ENCODE data around the gene TTC28.
"Not testable (repeated sequence)": the region's sequence is repeated elsewhere in the genome, so short reads cannot be mapped to it uniquely, and the experiment has no call there.

Gene TTC28

GRCh38 chr22:28207281-28208030, 472.2 kb downstream of the TTC28 start:
- no peak for TF ChIP-seq SUZ12 (IDR thresholded peaks at IDR 0.05; ENCODE audit: extremely low read depth, insufficient read depth, insufficient read length)
- TF ChIP-seq YY1 (IDR thresholded peaks at IDR 0.05; ENCODE audit: insufficient read depth, insufficient read length) = no peak
- no peak for TF ChIP-seq ZNF274 (IDR thresholded peaks at IDR 0.05; ENCODE audit: low read depth, low read length)
- no peak overlapping the region for H3K9ac ChIP-seq (ENCODE audit: insufficient read length, low read depth)
- no peaks in the 10 kb centered on the region for H3K4me1 ChIP-seq (ENCODE audit: insufficient read depth, insufficient read length)
- no peak overlapping the region for H3K4me3 ChIP-seq (ENCODE audit: insufficient read length, low read depth)
- no peaks in the 10 kb centered on the region for H3K27me3 ChIP-seq (ENCODE audit: insufficient read depth, insufficient read length)
- no peaks in the 10 kb centered on the region for H3K36me3 ChIP-seq (ENCODE audit: insufficient read depth, insufficient read length, low read length)
- H3K9me3 ChIP-seq (ENCODE audit: insufficient read depth, low read length) = no peaks in the 10 kb centered on the region
- DNase-seq (ENCODE audit: low read depth, low spot score) = no peak

GRCh38 chr22:28205926-28206325, 473.7 kb downstream of the TTC28 start:
- Histone ChIP-seq H3K4me3 (ENCODE audit: insufficient read length, low read depth) (no peak overlapping the region), H3K4me1 (ENCODE audit: insufficient read depth, insufficient read length) (no peaks in the 10 kb centered on the region), H3K9ac (ENCODE audit: insufficient read length, low read depth) (no peak overlapping the region), H3K9me3 (ENCODE audit: insufficient read depth, low read length) (no peaks in the 10 kb centered on the region), H3K27me3 (ENCODE audit: insufficient read depth, insufficient read length) (no peaks in the 10 kb centered on the region), H3K36me3 (ENCODE audit: insufficient read depth, insufficient read length, low read length) (no peaks in the 10 kb centered on the region)
- no peak for DNase-seq (ENCODE audit: low read depth, low spot score)
- TF ChIP-seq YY1 (IDR thresholded peaks at IDR 0.05; ENCODE audit: insufficient read depth, insufficient read length) (no peak), SUZ12 (IDR thresholded peaks at IDR 0.05; ENCODE audit: extremely low read depth, insufficient read depth, insufficient read length) (no peak), ZNF274 (IDR thresholded peaks at IDR 0.05; ENCODE audit: low read depth, low read length) (no peak)

- H3K9me3 ChIP-seq (ENCODE audit: insufficient read depth, low read length) = no peaks in the 10 kb centered on the region
- no peak overlapping the region for H3K9ac ChIP-seq (ENCODE audit: insufficient read length, low read depth)
- H3K4me3 ChIP-seq (ENCODE audit: insufficient read length, low read depth) = no peak overlapping the region
- no peaks in the 10 kb centered on the region for H3K27me3 ChIP-seq (ENCODE audit: insufficient read depth, insufficient read length)
- no peaks in the 10 kb centered on the region for H3K36me3 ChIP-seq (ENCODE audit: insufficient read depth, insufficient read length, low read length)
- TF ChIP-seq ZNF274 (IDR thresholded peaks at IDR 0.05; ENCODE audit: low read depth, low read length) (no peak), SUZ12 (IDR thresholded peaks at IDR 0.05; ENCODE audit: extremely low read depth, insufficient read depth, insufficient read length) (no peak), YY1 (IDR thresholded peaks at IDR 0.05; ENCODE audit: insufficient read depth, insufficient read length) (no peak)
- H3K4me1 ChIP-seq (ENCODE audit: insufficient read depth, insufficient read length) = no peaks in the 10 kb centered on the region
- DNase-seq (ENCODE audit: low read depth, low spot score) = no peak
Measured at GRCh38 chr22:28204382-28204781, 475.3 kb downstream of the TTC28 start.

- Histone ChIP-seq H3K27me3 (ENCODE audit: insufficient read depth, insufficient read length) (no peaks in the 10 kb centered on the region), H3K9me3 (ENCODE audit: insufficient read depth, low read length) (no peaks in the 10 kb centered on the region), H3K4me3 (ENCODE audit: insufficient read length, low read depth) (no peak overlapping the region), H3K4me1 (ENCODE audit: insufficient read depth, insufficient read length) (no peaks in the 10 kb centered on the region), H3K9ac (ENCODE audit: insufficient read length, low read depth) (no peak overlapping the region), H3K36me3 (ENCODE audit: insufficient read depth, insufficient read length, low read length) (no peaks in the 10 kb centered on the region)
- TF ChIP-seq SUZ12 (IDR thresholded peaks at IDR 0.05; ENCODE audit: extremely low read depth, insufficient read depth, insufficient read length) = no peak
- TF ChIP-seq YY1 (IDR thresholded peaks at IDR 0.05; ENCODE audit: insufficient read depth, insufficient read length) = no peak
- no peak for TF ChIP-seq ZNF274 (IDR thresholded peaks at IDR 0.05; ENCODE audit: low read depth, low read length)
- DNase-seq (ENCODE audit: low read depth, low spot score) = no peak
Measured at GRCh38 chr22:28203286-28203685, 476.4 kb downstream of the TTC28 start.

- no peaks in the 10 kb centered on the region for H3K4me1 ChIP-seq (ENCODE audit: insufficient read depth, insufficient read length)
- no peak overlapping the region for H3K4me3 ChIP-seq (ENCODE audit: insufficient read length, low read depth)
- TF ChIP-seq YY1 (IDR thresholded peaks at IDR 0.05; ENCODE audit: insufficient read depth, insufficient read length) (no peak), ZNF274 (IDR thresholded peaks at IDR 0.05; ENCODE audit: low read depth, low read length) (no peak), SUZ12 (IDR thresholded peaks at IDR 0.05; ENCODE audit: extremely low read depth, insufficient read depth, insufficient read length) (no peak)
- H3K27me3 ChIP-seq (ENCODE audit: insufficient read depth, insufficient read length) = no peaks in the 10 kb centered on the region
- H3K9ac ChIP-seq (ENCODE audit: insufficient read length, low read depth) = no peak overlapping the region
- no peaks in the 10 kb centered on the region for H3K36me3 ChIP-seq (ENCODE audit: insufficient read depth, insufficient read length, low read length)
- DNase-seq (ENCODE audit: low read depth, low spot score) = no peak
- no peaks in the 10 kb centered on the region for H3K9me3 ChIP-seq (ENCODE audit: insufficient read depth, low read length)
Measured at GRCh38 chr22:28198692-28199091, 480.9 kb downstream of the TTC28 start.

GRCh38 chr22:28191571-28191970, 488.1 kb downstream of the TTC28 start:
- not testable (repeated sequence) for H3K9ac ChIP-seq (ENCODE audit: insufficient read length, low read depth); H3K9me3 ChIP-seq (ENCODE audit: insufficient read depth, low read length); H3K36me3 ChIP-seq (ENCODE audit: insufficient read depth, insufficient read length, low read length); DNase-seq (ENCODE audit: low read depth, low spot score); H3K27me3 ChIP-seq (ENCODE audit: insufficient read depth, insufficient read length); H3K4me1 ChIP-seq (ENCODE audit: insufficient read depth, insufficient read length); H3K4me3 ChIP-seq (ENCODE audit: insufficient read length, low read depth)

- Histone ChIP-seq H3K9ac (ENCODE audit: insufficient read length, low read depth) (no peak overlapping the region), H3K4me3 (ENCODE audit: insufficient read length, low read depth) (no peak overlapping the region), H3K27me3 (ENCODE audit: insufficient read depth, insufficient read length) (no peaks in the 10 kb centered on the region), H3K9me3 (ENCODE audit: insufficient read depth, low read length) (peaks cover 8% of the 10 kb centered on the region; the same call in 1 of the 2 replicates), H3K36me3 (ENCODE audit: insufficient read depth, insufficient read length, low read length) (no peaks in the 10 kb centered on the region), H3K4me1 (ENCODE audit: insufficient read depth, insufficient read length) (no peaks in the 10 kb centered on the region)
- TF ChIP-seq SUZ12 (IDR thresholded peaks at IDR 0.05; ENCODE audit: extremely low read depth, insufficient read depth, insufficient read length) = no peak
- TF ChIP-seq ZNF274 (IDR thresholded peaks at IDR 0.05; ENCODE audit: low read depth, low read length) = no peak
- no peak for TF ChIP-seq YY1 (IDR thresholded peaks at IDR 0.05; ENCODE audit: insufficient read depth, insufficient read length)
- no peak for DNase-seq (ENCODE audit: low read depth, low spot score)
Measured at GRCh38 chr22:28188178-28188879, 491.3 kb downstream of the TTC28 start.
